GM21528 (cell line): ENCODE results near the gene NMT2.
A peak's percentile ranks its signal among the peaks of the same experiment; 100 is the strongest.

Experiments used
- ATAC-seq: cut with Tn5 transposase; IDR thresholded peaks from one replicate; pipeline ENCODE4 v1.9.1; 2021; ENCODE audit warnings: mild to moderate bottlenecking, moderate library complexity; ENCODE audit not compliant: unreplicated experiment, low FRiP score

Gene NMT2

GRCh38 chr10:15147594-15148392 is 20.7 kb downstream of the NMT2 start:
- no peak for ATAC-seq

GRCh38 chr10:15146366-15146765 is 22.1 kb downstream of the NMT2 start:
- ATAC-seq, result no peak

GRCh38 chr10:15144788-15145187 is 23.7 kb downstream of the NMT2 start:
- ATAC-seq, result no peak

GRCh38 chr10:15141136-15142054 is 27.1 kb downstream of the NMT2 start:
- ATAC-seq, result peak; percentile 79

GRCh38 chr10:15140698-15141097 is 27.8 kb downstream of the NMT2 start:
- ATAC-seq, result no peak

GRCh38 chr10:15137636-15138035 is 30.9 kb downstream of the NMT2 start:
- ATAC-seq, result no peak

- ATAC-seq, result no peak
Measured at GRCh38 chr10:15137036-15137359, 31.5 kb downstream of the NMT2 start.

GRCh38 chr10:15136129-15137035 is 32.1 kb downstream of the NMT2 start:
- no peak for ATAC-seq

GRCh38 chr10:15131330-15131729 is 37.2 kb downstream of the NMT2 start:
- ATAC-seq, result no peak

- no peak for ATAC-seq
Measured at GRCh38 chr10:15124908-15125307, 43.6 kb downstream of the NMT2 start.

GRCh38 chr10:15124190-15124589 is 44.3 kb downstream of the NMT2 start:
- no peak for ATAC-seq

GRCh38 chr10:15123749-15124184 is 44.7 kb downstream of the NMT2 start:
- ATAC-seq, result no peak

GRCh38 chr10:15122477-15123030 is 45.9 kb downstream of the NMT2 start:
- ATAC-seq, result peak; percentile 91

GRCh38 chr10:15121707-15122106 is 46.8 kb downstream of the NMT2 start:
- ATAC-seq, result no peak

- ATAC-seq, result no peak
Measured at GRCh38 chr10:15120523-15120922, 48.0 kb downstream of the NMT2 start.

- no peak for ATAC-seq
Measured at GRCh38 chr10:15118615-15119014, 49.9 kb downstream of the NMT2 start.

GRCh38 chr10:15116225-15116624 is 52.3 kb downstream of the NMT2 start:
- ATAC-seq, result no peak

GRCh38 chr10:15113766-15114165 is 54.7 kb downstream of the NMT2 start:
- ATAC-seq, result no peak

- no peak for ATAC-seq
Measured at GRCh38 chr10:15112657-15113056, 55.8 kb downstream of the NMT2 start.

- ATAC-seq, result no peak
Measured at GRCh38 chr10:15106352-15107013, 62.0 kb downstream of the NMT2 start.
